Right lobe of liver (tissue), 6 donors: ENCODE results near the gene RPTOR. TPM values are rescaled to one million over a fixed set of nuclear protein-coding genes. Genes with fewer than 3 reads are reported as not detected.

Experiments
- ATAC-seq, 4 donors: fragments of 200-7000 bp; cut with Tn5 transposase; one replicate each; pipeline ENCODE4 v1.9.1; 2020; ENCODE audit warnings: mild to moderate bottlenecking in 4 of 4, moderate library complexity in 4 of 4
- DNase-seq, 3 donors: peaks; one replicate each; pipeline ENCODE4 v3.0.0-alpha.2; 2020
- H3K27ac ChIP-seq, 3 donors: fragments of 200-600 bp; one replicate each; pipeline ENCODE4 v1.8.0; 2022
- H3K27me3 ChIP-seq, 2 donors: fragments of 200-600 bp; one replicate each; pipeline ENCODE4 v1.8.0; 2022
- H3K36me3 ChIP-seq, 4 donors: fragments of 200-600 bp; sonication (generic) in 1 of 4; one replicate each; pipeline versions ENCODE4 v1.5.1 to v1.8.0; 2017 to 2022; ENCODE audit warnings: control low read depth in 1 of 4
- H3K4me1 ChIP-seq, 4 donors: fragments of 200-600 bp; sonication (generic) in 1 of 4; one replicate each; pipeline versions ENCODE4 v1.5.1 to v1.8.0; 2017 to 2022; ENCODE audit warnings: control low read depth in 1 of 4
- H3K4me3 ChIP-seq, 3 donors: fragments of 200-600 bp; one replicate each; pipeline ENCODE4 v1.8.0; 2022
- H3K9me3 ChIP-seq, 4 donors: fragments of 200-600 bp; sonication (generic) in 1 of 4; one replicate each; pipeline versions ENCODE4 v1.5.1 to v1.8.0; 2017 to 2022; ENCODE audit warnings: control low read depth in 1 of 4
- CTCF ChIP-seq, 4 donors: fragments of 200-600 bp in 3 of 4; fragments of 450-650 bp in 1 of 4; IDR thresholded peaks; one replicate each; pipeline versions ENCODE4 v1.5.1 to v1.8.0; 2016 to 2022; ENCODE audit warnings: antibody characterized with exemption in 4 of 4, mild to moderate bottlenecking in 2 of 4
- POLR2A ChIP-seq: fragments of 450-650 bp; IDR thresholded peaks from one replicate; pipeline ENCODE4 v1.6.1; 2017; ENCODE audit warnings: antibody characterized with exemption, mild to moderate bottlenecking
- WGBS: methylation state at CpG from one replicate; pipeline ENCODE4 v1.1.6; 2018; ENCODE audit warnings: low coverage, low lambda C conversion rate; ENCODE audit not compliant: insufficient coverage; ENCODE audit errors: missing lambda C conversion rate; 5-methylcytosine and 5-hydroxymethylcytosine counted together
- intact Hi-C, 2 donors: fragments of 100-400 bp; cut with DNase I; formaldehyde crosslinking; loops; one replicate each; pipeline versions ENCODE4 v1.11.2 to v1.14.1; 2022
- total RNA-seq, 6 experiments: library from RNA; depleted of rRNA in 2 of 6; stranded (reverse); fragments of >200 nt in 2 of 6; fragmentation: NEBNext Ultra II Directional in 3 of 6; extraction: Animal tissue kit (Norgen Biotek cat#: 25700) in 3 of 6; gene quantifications; one replicate each; pipeline versions ENCODE4 v1.1.0 to v1.2.4, GENCODE V29; 2016 to 2023
- donor health status: DM: no; HTN: yes; CAD: no.
- donor health status: DM: no; HTN: no; CAD: no.
- donor health status: DM: no; HTN: no; CAD: no.
- donor health status: DM: no; HTN: yes; CAD: no.
- donor health status: DM: no; HTN: yes; CAD: no.

RPTOR gene
- total RNA-seq, 6 experiments from 2014 or later = 13.1 to 24.0 (median 15.5) TPM

- H3K27ac ChIP-seq = no peak overlapping the region
Measured at GRCh38 chr17:80912476-80912875, 367.8 kb downstream of the RPTOR start.

GRCh38 chr17:80913928-80914821, 369.5 kb downstream of the RPTOR start:
- no peak overlapping the region for H3K4me3 ChIP-seq
- ATAC-seq (peak in 3 of 4 donors; percentile 30 to 58 (median 47)), DNase-seq (peak in 2 of 3 donors; percentile 48 to 76)
- no peak overlapping the region for H3K27ac ChIP-seq
- TF ChIP-seq CTCF (IDR thresholded peaks at IDR 0.05) (no peak), POLR2A (no peak)
- intact Hi-C loops = no loop called here
- no peaks in the 10 kb centered on the region for H3K27me3 ChIP-seq
- no peaks in the 10 kb centered on the region for H3K4me1 ChIP-seq
- H3K9me3 ChIP-seq = no peaks in the 10 kb centered on the region
- WGBS = 74% methylated on average over 11 of the region's 21 CpGs
- H3K36me3 ChIP-seq = no peaks in the 10 kb centered on the region

More at GRCh38 chr17:80912476-80912875, 367.8 kb downstream of the RPTOR start:
- TF ChIP-seq POLR2A = no peak
- TF ChIP-seq CTCF (IDR thresholded peaks at IDR 0.05) = no peak
- intact Hi-C loops = no loop called here
- WGBS = 89% methylated on average over 4 of the region's 15 CpGs
- DNase-seq (no peak), ATAC-seq (no peak)
- Histone ChIP-seq H3K36me3 (no peaks in the 10 kb centered on the region), H3K4me1 (no peaks in the 10 kb centered on the region), H3K9me3 (no peaks in the 10 kb centered on the region), H3K27me3 (no peaks in the 10 kb centered on the region), H3K4me3 (no peak overlapping the region)

- DNase-seq = peak in 1 of 3 donors; percentile 39
- intact Hi-C loops = no loop called here
- H3K4me1 ChIP-seq = no peaks in the 10 kb centered on the region
- no peak overlapping the region for H3K4me3 ChIP-seq
- H3K27ac ChIP-seq = no peak overlapping the region
- no peaks in the 10 kb centered on the region for H3K36me3 ChIP-seq
- H3K9me3 ChIP-seq = no peaks in the 10 kb centered on the region
- no peak for TF ChIP-seq CTCF (IDR thresholded peaks at IDR 0.05)
- TF ChIP-seq POLR2A = no peak
- 81% methylated on average over 6 of the region's 8 CpGs for WGBS
- H3K27me3 ChIP-seq = no peaks in the 10 kb centered on the region
- no peak for ATAC-seq
Measured at GRCh38 chr17:80916246-80916645, 371.6 kb downstream of the RPTOR start.

GRCh38 chr17:80917716-80918560, 373.3 kb downstream of the RPTOR start:
- 94% methylated on average over 8 of the region's 33 CpGs for WGBS
- DNase-seq (peak in 2 of 3 donors; percentile 31 to 50), ATAC-seq (no peak)
- intact Hi-C loops = no loop called here
- Histone ChIP-seq H3K4me1 (no peaks in the 10 kb centered on the region), H3K27ac (no peak overlapping the region), H3K36me3 (no peaks in the 10 kb centered on the region), H3K9me3 (no peaks in the 10 kb centered on the region), H3K27me3 (no peaks in the 10 kb centered on the region), H3K4me3 (no peak overlapping the region)
- TF ChIP-seq POLR2A (no peak), CTCF (IDR thresholded peaks at IDR 0.05) (no peak)
